HG03108 (cell line): Measurements from ENCODE around the gene TMEM167B.
"Not testable (repeated sequence)": the region's sequence is repeated elsewhere in the genome, so short reads cannot be mapped to it uniquely, and the experiment has no call there.

Experiments used
- ATAC-seq: cut with Tn5 transposase; IDR thresholded peaks from one replicate; pipeline ENCODE4 v1.9.1; 2021; ENCODE audit warnings: moderate library complexity; ENCODE audit not compliant: unreplicated experiment

The TMEM167B gene

DNA sequence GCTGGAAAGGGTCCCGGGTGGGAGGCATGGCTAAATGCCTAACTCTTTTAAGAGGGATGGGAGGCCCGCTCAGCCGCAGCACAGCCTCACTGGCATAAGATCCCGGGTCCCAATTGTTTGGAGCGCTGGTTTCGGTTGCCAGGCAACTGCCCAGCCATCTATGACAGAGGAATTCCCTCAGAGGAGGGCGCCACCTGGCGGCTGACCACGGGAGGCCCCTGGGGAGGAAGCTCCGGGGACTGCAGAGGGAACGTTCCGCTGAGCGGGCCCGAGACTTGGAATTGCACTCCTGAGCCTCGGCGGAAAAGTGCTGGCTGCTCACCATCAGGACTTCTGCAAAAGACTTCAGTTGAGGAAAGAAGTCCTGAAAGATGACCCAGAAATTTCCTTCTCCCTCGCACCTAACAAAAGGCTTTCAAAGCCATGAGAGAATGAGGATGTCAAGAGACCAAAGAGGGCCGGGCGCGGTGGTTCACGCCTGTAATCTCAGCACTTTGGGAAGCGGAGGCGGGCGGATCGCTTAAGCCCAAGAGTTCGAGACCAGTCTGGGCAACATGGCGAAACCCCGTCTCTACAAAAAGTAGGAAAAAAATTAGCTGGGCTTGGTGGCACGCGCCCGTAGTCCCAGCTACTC, 22.2 kb downstream of the TMEM167B start:
- ATAC-seq, result peak; percentile 58

DNA sequence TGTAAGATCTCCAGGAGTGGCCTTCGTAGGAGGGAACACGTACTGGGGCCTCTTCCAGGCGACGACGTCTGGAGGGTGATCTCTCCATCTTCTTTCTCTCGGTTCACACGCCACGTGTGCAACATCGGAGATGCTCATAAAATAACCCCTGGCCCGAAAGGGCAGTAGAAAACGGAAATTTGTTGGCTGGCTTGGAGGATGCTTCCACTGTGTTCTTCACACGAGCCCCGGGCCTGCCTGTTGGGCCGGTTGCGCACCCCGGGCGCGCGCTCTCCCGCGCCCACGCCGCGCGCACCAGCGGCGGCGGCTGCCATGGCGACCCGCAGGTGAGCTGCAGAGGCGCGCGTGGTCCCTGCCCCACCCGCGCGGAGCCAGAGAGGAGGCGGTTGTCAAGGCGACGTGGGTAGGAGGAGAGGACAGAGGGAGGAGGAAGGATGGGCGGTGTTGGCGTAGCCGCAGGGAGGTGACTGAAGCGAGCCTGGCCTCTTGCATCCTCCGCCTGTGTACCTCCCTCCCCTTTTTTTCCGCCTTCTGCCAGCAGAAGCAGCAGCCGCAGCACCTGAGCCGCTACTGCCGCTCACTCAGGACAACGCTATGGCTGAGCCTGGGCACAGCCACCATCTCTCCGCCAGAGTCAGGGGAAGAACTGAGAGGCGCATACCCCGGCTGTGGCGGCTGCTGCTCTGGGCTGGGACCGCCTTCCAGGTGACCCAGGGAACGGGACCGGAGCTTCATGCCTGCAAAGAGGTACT, 23.2 kb downstream of the TMEM167B start, which contains the start of gene ELAPOR1:
ELAPOR1 (plus strand) TSS at position 526 of the 752 bp plus-strand sequence; CDS start at position 595, 69 bp downstream.
- ATAC-seq, result peak; percentile 45

DNA sequence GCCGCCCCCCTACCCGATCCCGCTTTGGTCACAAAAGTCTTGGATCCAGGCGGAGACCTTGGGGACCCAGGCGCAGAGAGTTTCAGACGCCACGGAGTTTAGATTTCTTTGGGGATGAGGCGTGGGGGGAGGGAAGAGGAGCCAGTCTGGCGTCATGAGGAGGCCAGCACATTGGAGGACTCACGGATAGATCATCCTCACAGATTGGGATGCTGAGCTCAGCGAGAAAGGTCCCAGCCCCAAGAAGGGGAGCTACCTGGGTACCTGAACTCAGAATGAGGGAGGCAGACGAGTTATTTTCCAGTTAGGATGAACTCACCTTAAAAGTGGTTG, 23.7 kb downstream of the TMEM167B start:
- ATAC-seq, result no peak

DNA sequence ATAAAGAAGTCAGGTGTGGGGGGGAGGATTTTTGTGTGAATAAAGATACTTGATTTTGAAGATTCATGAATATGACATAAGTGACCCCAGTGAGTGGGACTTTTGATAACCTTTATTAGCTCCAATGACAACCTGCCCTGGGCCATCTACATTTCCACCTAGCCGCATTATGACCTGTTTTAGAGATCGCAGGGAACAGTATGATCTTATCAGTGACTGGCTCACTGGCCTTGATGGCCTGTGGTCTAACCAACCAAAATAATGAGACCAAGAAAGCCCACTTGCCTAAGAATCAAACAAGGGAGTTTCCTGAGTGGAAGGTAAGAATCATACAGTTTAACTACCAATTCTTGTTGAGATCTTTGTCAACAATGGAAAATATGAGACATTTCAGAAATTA, 25.1 kb downstream of the TMEM167B start:
- ATAC-seq, result no peak

DNA sequence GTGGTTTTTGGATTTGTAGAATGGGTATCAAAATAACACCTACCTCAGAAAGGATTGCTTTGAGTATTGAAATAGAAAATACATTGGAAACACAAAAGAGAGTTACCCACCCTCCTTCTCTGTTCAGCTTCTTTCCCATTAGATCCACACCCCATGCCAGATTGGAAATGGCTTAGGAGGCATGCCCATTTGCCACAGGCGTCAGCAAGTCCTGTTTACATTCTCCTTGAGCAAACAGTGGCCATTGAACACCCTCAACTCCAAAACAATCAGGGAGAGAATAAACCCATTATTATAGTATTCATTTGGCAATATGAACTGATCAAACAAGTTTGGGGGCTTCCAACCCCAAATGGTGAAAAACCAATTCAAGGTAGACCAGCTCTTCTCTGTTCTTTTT, 25.7 kb downstream of the TMEM167B start:
- no peak for ATAC-seq

DNA sequence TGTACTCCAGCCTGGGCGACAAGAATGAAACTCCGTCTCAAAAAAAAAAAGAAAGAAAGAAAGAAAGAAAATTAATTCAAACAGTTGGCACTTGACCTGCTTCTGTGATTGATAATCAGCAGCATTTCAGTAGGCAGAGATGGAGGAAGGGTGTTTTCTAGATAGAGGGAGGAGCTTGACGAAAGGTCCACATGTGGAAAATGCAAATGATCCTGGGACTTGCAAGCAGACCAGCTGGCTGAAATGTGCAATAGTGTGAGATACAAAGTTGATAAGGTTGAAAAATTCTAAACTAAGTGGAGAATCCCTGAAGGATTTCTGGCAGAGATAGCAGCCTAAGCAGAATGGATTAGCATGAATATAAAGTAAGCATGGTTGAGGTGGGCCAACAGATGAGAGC, 27.5 kb downstream of the TMEM167B start:
- no peak for ATAC-seq

DNA sequence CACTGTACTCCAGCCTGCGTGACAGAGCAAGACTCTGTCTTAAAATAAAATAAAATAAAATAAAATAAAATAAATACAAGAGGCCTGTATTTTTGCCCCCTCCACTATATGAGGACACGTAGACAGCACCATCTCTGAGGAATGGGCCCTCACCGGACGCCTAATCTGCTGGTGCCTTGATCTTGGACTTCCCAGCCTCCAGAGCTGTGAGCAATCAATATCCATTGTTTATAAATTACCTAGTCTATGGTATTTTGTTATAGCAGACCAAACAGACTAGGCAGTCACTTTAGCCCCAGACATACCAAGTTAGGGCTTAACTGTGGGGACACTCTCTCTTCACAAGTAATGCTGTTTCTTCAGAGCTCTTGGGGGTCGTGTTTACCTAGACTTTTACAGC, 29.8 kb downstream of the TMEM167B start:
- ATAC-seq, result no peak

DNA sequence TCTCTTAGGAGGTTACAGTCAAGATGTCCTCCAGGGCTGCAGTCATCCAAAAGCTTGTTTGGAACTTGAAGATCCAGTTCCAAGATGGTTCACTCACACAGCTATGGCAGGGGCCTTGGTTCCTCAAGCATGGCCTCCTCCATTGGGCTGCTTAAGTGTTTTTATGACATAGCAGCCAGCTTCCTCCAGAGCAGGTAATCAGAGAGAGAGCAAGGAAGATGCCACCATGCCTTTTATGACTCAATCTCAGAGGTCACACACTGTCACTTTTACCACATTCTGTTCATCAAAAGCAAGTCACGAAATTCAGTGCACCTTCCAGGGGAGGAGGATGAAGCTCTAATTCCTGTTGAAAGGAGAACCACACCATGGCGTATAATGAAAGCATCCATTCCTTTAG, 40.5 kb downstream of the TMEM167B start:
- ATAC-seq, result no peak

DNA sequence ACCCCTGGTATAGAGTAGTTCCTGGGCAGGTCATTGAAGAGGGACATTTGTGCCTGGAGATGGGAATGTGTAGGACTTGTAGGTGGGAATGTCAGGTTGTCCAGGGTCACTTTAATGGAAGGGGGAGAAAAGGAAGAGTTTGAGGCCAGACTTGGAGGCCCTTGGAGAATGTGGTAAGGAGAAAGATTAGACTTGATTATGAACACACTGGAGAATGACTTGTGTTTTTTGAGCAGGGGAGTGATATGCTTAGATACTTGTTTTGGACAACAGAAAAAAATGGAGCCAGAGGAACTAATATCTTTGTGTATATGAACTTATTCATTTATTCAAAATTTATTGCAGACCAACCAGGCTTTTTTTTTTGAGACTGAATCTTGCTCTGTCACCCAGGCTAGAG, 41.2 kb downstream of the TMEM167B start:
- no peak for ATAC-seq

DNA sequence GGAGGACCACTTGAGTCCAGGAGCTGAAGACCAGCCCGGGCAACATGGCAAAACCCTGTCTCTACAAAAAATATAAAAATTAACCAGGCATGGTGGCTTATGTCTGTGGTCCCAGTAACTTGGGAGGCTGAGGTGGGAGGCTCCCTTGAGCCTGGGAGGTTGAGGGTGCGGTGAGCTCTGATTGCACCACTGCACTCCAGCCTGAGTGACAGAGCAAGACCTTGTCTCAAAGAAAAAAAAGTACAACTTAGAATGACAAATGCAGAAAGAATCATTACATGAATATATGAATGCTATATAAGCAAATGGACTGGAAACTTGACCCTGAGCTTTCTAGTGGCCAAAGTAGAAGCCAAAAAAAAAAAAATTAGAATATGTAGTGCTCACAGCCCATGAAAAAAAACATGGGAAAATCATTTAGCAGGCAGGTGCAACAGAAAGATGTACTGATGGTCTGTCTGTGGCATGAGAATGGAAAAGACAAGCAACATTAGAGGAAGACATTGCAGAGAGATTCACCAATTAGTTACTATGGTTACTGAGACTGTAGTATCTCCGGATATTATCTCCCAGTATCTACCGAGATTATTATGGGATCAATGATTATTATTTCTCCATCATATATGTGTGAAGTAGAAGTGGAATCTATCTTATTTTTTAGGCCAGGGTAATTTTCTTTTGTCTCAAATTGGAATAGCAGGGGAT, 42.6 kb downstream of the TMEM167B start:
- no peak for ATAC-seq

DNA sequence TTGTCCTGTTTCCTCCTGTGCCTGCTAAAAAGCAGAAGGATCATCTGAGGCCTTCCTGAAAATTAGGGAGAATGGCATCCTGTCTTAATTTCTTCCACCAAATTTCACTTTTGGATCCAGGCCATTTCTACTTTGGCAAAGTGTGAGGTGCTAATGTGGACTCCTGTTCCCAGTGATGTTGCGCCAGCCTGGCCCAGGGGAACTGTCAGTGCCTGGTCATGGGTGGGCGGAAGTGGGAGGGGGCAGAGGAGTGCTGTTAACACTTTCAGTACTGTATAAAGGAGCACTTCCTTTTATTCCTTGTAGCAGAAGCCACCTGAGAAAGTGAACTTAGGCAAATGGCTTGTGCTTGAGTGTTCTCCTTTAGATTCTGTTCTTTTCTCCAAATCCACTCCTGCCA, 43.3 kb downstream of the TMEM167B start:
- peak; percentile 71 for ATAC-seq

DNA sequence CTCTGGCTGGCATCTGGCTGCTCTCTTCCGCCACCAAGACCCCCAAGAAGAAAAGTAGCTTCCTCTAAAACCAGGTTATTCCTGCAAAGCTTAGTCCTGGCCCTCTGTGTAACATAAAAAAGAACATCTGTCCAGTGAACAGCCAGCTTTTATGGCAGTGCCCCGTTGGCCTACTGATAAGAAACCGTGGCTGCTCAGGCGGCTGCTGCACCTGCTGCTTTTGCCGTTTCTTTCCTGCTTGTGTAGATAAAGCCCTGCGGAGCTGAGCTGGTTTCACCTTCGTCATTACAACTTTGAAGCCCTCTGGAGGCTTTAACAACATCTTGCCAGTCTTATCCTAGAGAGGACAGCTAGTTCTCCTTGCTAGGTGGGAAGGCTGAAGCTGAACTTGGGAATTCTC, 43.9 kb downstream of the TMEM167B start:
- ATAC-seq, result no peak

DNA sequence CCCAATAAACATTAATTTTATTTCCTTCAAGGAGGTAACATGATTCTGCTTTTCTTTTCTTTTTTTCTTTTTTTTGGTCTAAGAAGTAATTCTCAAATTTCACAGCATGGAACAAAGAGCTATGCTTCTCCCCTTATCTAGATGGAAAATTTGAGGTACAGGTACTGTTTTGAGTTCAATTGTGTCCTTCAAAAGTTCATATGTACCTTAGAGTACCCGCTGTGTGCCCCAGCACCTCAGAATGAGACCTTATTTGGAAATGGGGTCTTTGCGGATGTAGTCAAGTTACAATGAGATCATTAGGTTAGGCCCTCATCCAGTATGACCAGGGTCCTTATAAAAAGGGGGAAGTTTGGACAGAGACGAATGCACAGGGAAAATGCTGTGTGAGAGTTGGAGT, 45.4 kb downstream of the TMEM167B start:
- ATAC-seq, result no peak

DNA sequence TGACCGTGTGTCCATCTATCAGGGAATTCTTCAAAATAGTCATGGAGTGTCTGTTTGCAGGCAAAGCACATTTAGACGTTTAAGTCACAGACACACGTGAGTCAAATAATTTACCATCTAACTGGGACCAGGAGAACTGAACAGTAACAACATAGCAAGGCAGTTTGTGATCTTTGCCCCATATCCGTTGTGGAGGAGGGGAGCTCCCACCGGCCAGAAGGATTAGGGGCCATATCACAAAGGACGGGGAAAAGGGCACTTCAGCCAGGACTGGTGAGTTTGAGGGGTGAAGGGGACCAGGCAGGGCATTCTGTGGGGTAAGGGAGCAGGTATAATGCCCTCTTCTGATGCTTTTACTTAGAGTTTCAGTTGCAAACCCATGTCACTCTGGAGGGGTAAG, 46.2 kb downstream of the TMEM167B start:
- ATAC-seq, result no peak

DNA sequence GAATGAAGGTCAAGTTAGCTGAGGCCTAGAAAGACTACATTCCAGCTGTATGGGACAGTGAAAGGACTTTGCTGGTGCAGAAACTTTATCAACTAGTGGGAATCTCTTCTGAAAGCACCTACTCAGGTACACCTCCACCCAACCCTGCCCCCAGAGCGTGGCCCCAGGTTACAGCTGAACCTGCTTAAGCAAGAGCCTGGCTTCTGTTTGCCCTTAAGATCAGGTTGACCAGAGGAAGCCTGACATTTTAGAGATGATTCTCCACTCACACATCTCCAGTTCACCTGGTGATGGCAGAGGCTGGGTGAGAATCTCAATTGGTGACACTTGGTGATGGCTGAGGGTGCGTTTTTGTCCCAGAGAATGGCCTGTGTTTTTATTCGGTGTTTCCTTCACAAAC, 47.4 kb downstream of the TMEM167B start:
- ATAC-seq, result no peak

DNA sequence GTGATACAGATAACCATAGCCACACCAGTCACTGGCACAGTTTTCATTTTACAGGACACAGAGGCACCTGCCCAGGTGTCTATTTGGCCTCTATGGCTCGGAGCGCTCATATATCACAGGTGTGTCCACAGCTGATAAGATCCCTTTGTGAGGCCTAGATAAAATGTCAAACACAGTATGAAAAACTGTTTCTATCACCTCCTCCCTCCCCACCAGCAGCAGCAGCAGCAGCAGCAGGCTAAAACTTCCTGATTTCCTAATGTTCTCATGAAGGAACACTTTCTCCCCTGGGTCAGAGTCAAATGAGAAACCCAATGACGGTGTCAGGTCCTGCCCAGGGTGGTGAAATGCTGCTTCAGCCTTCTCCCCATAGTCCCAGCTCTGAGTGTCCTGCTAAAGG, 47.8 kb downstream of the TMEM167B start:
- no peak for ATAC-seq

DNA sequence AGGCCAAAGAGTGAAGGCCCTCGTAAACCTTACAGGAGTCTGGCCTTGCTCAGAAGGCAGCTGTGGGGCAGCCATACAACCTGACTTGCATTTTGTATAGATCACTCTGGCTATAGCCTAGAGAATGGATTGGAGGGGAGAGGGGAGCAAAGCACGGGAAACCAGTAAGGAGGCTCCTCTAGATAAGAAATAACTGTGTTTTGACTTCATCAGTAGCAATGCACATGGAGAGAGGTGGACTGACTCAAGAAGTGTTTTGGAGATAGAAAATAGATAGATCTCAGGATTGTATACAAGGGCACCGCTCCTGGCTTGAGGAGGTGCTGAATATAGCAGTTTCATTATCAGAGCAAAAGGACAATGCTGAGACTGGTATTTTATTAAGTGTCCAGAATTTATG, 49.8 kb downstream of the TMEM167B start:
- ATAC-seq, result no peak

DNA sequence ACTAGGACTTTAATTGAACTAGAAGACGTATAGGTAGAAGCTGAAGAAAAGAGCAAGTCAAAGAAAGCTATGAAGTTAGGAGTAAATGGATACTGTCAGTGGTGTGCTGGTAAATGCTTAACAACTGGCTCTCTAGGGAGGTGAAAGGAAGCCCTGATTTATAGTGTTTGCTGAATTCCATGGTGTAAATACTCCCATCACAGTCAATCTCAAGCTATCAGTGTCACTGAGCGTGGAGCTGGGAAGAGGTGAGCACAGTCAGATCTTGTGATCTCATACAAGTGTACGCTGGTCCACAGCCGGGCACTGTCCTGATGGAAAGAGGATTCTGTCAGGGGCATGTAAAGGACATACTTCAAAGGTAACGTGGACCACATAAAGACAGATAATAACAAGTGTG, 51.7 kb downstream of the TMEM167B start:
- no peak for ATAC-seq

DNA sequence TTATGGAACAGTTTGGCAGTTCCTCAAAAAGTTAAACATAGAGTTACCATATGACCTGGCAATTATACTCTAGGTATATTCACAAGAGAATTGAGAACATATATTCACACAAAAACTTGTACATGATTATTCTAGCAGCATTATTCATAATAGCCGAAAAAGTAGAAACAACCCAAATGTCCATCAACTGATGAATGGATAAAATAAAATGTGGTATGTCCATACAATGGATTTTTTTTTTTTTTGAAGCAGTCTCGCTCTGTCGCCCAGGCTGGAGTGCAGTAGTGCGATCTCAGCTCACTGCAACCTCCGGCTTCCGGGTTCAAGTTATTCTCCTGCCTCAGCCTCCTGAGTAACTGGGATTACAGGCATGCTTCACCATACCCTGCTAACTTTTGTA, 52.2 kb downstream of the TMEM167B start:
- ATAC-seq, result not testable (repeated sequence)
